Lower leg skin (tissue), 3 donors: ENCODE data around the gene ZNF480.

Source experiments
- POLR2A ChIP-seq, 2 donors: fragments of 450-650 bp; IDR thresholded peaks; one replicate each; pipeline ENCODE4 v1.6.1; 2016 to 2017; ENCODE audit warnings: antibody characterized with exemption in 2 of 2, mild to moderate bottlenecking in 1 of 2, moderate library complexity in 1 of 2
- TF ChIP-seq, protein P1 (sequence below), 3 donors: fragments of 450-650 bp; IDR thresholded peaks; one replicate each; pipeline ENCODE4 v1.5.1; 2016; ENCODE audit warnings: antibody characterized with exemption in 3 of 3, mild to moderate bottlenecking in 3 of 3, moderate library complexity in 2 of 3

DNA sequence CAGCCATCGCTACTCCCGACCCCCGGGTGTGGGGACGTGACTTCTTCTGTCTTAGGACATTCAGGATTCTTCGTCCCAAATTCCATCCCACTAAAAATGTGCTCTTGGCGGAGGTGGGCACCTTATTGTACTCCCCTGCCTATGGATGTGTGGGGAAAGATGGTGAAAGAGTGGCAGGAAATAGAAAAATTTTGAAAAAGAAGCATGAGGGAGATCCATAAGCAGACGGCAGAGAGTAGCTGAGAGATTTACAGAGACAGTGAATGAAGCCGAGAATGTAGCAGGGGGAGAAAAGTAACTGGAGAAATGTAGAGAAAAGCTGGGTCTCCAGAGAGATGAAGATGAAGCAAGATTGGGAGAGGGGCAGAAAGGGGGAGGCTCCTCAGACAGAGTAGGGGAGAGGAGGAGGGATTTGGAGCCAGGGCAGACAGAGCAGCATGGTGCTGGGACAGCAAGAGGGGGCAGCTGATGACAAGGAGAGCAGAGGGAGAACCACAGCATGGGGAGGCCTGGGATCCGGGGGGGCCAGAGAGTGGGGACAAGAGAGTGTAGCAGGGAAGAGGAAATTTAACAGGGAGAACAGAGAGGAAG lies 39.9 kb downstream of the ZNF480 start:
- TF ChIP-seq, protein P1, sequence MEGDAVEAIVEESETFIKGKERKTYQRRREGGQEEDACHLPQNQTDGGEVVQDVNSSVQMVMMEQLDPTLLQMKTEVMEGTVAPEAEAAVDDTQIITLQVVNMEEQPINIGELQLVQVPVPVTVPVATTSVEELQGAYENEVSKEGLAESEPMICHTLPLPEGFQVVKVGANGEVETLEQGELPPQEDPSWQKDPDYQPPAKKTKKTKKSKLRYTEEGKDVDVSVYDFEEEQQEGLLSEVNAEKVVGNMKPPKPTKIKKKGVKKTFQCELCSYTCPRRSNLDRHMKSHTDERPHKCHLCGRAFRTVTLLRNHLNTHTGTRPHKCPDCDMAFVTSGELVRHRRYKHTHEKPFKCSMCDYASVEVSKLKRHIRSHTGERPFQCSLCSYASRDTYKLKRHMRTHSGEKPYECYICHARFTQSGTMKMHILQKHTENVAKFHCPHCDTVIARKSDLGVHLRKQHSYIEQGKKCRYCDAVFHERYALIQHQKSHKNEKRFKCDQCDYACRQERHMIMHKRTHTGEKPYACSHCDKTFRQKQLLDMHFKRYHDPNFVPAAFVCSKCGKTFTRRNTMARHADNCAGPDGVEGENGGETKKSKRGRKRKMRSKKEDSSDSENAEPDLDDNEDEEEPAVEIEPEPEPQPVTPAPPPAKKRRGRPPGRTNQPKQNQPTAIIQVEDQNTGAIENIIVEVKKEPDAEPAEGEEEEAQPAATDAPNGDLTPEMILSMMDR (IDR thresholded peaks at IDR 0.05), result no peak
- no peak for TF ChIP-seq POLR2A (IDR thresholded peaks at IDR 0.05)
